ENCODE data around the gene OR8H2.
"Not testable (repeated sequence)": the region's sequence is repeated elsewhere in the genome, so short reads cannot be mapped to it uniquely, and the experiment has no call there.

Gene OR8H2

GRCh38 chr11:56103210-56103737 lies at the start of gene OR8H2:
Gene OR8H2, plus strand, starts transcription at chr11:56103687. Its CDS starts 1,356 bp downstream, at chr11:56105043.
- FAIRE-seq (no peak), DNase-seq (ENCODE audit: insufficient read length, low spot score) (no peak)
- TF ChIP-seq CTCF (IDR thresholded peaks at IDR 0.05; ENCODE audit: insufficient read depth, missing control alignments) = no peak

GRCh38 chr11:56056366-56056765 lies 47.1 kb upstream of the OR8H2 start:
- FAIRE-seq; DNase-seq (ENCODE audit: insufficient read length, low spot score): not testable (repeated sequence)

- not testable (repeated sequence) for DNase-seq (ENCODE audit: insufficient read length, low spot score); FAIRE-seq
These were observed 45.7 kb upstream of the OR8H2 start for GRCh38 chr11:56057661-56058237.

GRCh38 chr11:56058260-56058780 lies 45.2 kb upstream of the OR8H2 start:
- not testable (repeated sequence) for DNase-seq (ENCODE audit: insufficient read length, low spot score); FAIRE-seq

- FAIRE-seq (no peak), DNase-seq (ENCODE audit: insufficient read length, low spot score) (no peak)
- no peak for TF ChIP-seq CTCF (IDR thresholded peaks at IDR 0.05; ENCODE audit: insufficient read depth, missing control alignments)
These were observed 36.5 kb upstream of the OR8H2 start for GRCh38 chr11:56066980-56067379.

- FAIRE-seq (no peak), DNase-seq (ENCODE audit: insufficient read length, low spot score) (no peak)
- TF ChIP-seq CTCF (IDR thresholded peaks at IDR 0.05; ENCODE audit: insufficient read depth, missing control alignments) = peak; percentile 22
These were observed 13.8 kb upstream of the OR8H2 start for GRCh38 chr11:56089697-56090096.

GRCh38 chr11:56093008-56093407 lies 10.5 kb upstream of the OR8H2 start, which contains the start of gene OR8I2:
Gene OR8I2, plus strand, starts transcription at chr11:56093308. Its CDS starts 0 bp downstream, at chr11:56093308.
- no peak for DNase-seq (ENCODE audit: insufficient read length, low spot score)
- no peak for TF ChIP-seq CTCF (IDR thresholded peaks at IDR 0.05; ENCODE audit: insufficient read depth, missing control alignments)

GRCh38 chr11:56122073-56122472 lies 18.6 kb downstream of the OR8H2 start, which contains the start of gene OR8H3:
Gene OR8H3, plus strand, starts transcription at chr11:56122373. Its CDS starts 0 bp downstream, at chr11:56122373.
- FAIRE-seq = no peak
- no peak for DNase-seq (ENCODE audit: insufficient read length, low spot score)
- no peak for TF ChIP-seq CTCF (IDR thresholded peaks at IDR 0.05; ENCODE audit: insufficient read depth, missing control alignments)

More at GRCh38 chr11:56093008-56093407, 10.5 kb upstream of the OR8H2 start, which contains the start of gene OR8I2:
- no peak for FAIRE-seq

All from D721Med (cell line).